GM12872 (cell line): Measurements from ENCODE around the gene HMGCLL1.

Experiments used
- TF ChIP-seq, protein P1 (sequence below): IDR thresholded peaks from 3 replicates; pipeline ENCODE4 v1.5.1; 2011; ENCODE audit warnings: low read depth, mild to moderate bottlenecking, low read length, moderate library complexity; ENCODE audit not compliant: insufficient read depth

Gene HMGCLL1

GRCh38 chr6:55578537-55579363 lies at the start of gene HMGCLL1:
TSS of gene HMGCLL1 (minus strand) at chr6:55579192. CDS start at chr6:55579055, 137 bp downstream.
- TF ChIP-seq, protein P1, sequence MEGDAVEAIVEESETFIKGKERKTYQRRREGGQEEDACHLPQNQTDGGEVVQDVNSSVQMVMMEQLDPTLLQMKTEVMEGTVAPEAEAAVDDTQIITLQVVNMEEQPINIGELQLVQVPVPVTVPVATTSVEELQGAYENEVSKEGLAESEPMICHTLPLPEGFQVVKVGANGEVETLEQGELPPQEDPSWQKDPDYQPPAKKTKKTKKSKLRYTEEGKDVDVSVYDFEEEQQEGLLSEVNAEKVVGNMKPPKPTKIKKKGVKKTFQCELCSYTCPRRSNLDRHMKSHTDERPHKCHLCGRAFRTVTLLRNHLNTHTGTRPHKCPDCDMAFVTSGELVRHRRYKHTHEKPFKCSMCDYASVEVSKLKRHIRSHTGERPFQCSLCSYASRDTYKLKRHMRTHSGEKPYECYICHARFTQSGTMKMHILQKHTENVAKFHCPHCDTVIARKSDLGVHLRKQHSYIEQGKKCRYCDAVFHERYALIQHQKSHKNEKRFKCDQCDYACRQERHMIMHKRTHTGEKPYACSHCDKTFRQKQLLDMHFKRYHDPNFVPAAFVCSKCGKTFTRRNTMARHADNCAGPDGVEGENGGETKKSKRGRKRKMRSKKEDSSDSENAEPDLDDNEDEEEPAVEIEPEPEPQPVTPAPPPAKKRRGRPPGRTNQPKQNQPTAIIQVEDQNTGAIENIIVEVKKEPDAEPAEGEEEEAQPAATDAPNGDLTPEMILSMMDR: no peak

- TF ChIP-seq, protein P1: no peak
Observed at GRCh38 chr6:55621993-55622392, 43.0 kb upstream of the HMGCLL1 start.

DNA sequence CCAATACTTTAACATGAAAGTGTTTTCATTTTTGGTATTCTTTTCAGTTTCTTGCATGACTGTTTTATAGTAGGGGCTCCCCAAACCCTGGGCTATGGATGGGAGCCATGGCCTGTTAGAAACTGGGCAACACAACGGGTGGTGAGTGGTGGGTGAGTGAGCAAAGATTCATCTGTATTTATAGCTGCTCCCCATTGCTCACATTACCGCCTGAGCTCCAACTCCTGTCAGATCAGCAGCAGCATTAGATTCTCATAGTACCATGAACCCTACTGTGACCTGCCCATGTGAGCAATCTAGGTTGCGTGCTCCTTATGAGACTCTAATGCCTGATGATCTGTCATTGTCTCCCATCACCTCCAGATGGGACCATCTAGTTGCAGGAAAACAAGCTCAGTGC lies 42.3 kb upstream of the HMGCLL1 start:
- TF ChIP-seq, protein P1: no peak

- TF ChIP-seq, protein P1: peak; percentile 65; the same call in 2 of the 3 replicates
Observed at GRCh38 chr6:55617272-55617671, 38.3 kb upstream of the HMGCLL1 start.

DNA sequence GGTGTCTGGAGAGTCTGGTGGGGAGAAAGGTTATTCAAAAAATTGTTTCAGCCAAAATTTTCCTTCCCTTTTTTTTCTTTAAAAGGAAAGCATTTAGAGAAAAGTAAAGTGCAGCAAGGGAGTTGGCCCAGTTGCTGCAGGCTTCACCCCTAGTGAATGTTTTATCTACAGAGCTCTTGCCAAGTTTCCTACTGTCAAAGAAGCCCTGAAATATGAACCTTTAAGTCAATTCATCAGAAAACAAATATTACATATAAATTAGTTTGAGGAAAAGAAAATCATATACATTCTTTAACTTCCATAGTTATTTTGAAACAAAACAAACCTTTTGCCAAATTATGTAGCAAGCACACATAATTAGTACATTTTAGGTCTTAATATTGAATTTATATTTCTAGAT lies 25.0 kb upstream of the HMGCLL1 start:
- TF ChIP-seq, protein P1: no peak

GRCh38 chr6:55601120-55601519 lies 22.1 kb upstream of the HMGCLL1 start:
- TF ChIP-seq, protein P1: no peak

DNA sequence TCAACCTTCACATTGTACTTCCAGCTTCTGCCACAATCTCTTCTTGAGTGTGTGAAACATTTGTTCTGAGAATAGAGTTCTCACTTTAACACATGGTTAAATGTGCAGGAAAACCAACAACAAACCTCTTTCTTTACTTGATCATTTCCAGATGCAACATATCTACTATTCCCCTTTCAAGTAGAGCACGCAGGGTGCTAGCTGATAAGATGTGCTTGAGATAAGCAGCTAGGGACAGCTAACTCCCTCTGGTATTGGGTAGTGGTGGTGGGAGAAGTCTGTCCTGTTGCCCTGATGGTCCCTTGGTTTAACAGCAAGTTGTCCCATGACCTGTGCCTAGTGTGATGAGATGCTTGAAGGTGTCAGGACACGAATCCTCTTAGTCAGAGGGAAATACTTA lies 15.4 kb upstream of the HMGCLL1 start:
- TF ChIP-seq, protein P1: no peak
